Liver (tissue), 9 donors: Measurements from ENCODE around the gene CLBA1. TPM values are rescaled to one million over a fixed set of nuclear protein-coding genes. Genes with fewer than 3 reads are reported as not detected.
A peak's percentile ranks its signal among the peaks of the same experiment; 100 is the strongest.

Experiments used
- DNase-seq: peaks from one replicate; pipeline ENCODE4 v3.0.0-alpha.2; 2017; ENCODE audit warnings: low spot score
- H3K27ac ChIP-seq, 2 donors: one replicate each; pipeline ENCODE4 v1.7.0; 2013; ENCODE audit warnings: inconsistent platforms in 2 of 2, low read length in 2 of 2, control low read depth in 1 of 2, low read depth in 1 of 2, mild to moderate bottlenecking in 1 of 2
- H3K27me3 ChIP-seq, 4 donors: one replicate each; pipeline versions ENCODE4 v1.6.1 to v1.7.0; 2013; ENCODE audit warnings: low read length in 3 of 4, inconsistent platforms in 1 of 4, mild to moderate bottlenecking in 1 of 4, moderate library complexity in 1 of 4; ENCODE audit not compliant: control insufficient read depth in 4 of 4, insufficient read depth in 4 of 4
- H3K36me3 ChIP-seq, 4 donors: one replicate each; pipeline versions ENCODE4 v1.6.1 to v1.7.0; 2013; ENCODE audit warnings: low read length in 3 of 4, mild to moderate bottlenecking in 3 of 4, low read depth in 1 of 4, moderate library complexity in 1 of 4; ENCODE audit not compliant: control insufficient read depth in 4 of 4, insufficient read depth in 3 of 4
- H3K4me1 ChIP-seq, 4 donors: one replicate each; pipeline versions ENCODE4 v1.6.1 to v1.7.0; 2013; ENCODE audit warnings: low read length in 3 of 4, mild to moderate bottlenecking in 3 of 4, moderate library complexity in 1 of 4; ENCODE audit not compliant: control insufficient read depth in 4 of 4, insufficient read depth in 4 of 4
- H3K4me3 ChIP-seq, 3 donors: one replicate each; pipeline versions ENCODE4 v1.6.1 to v1.7.0; 2013; ENCODE audit warnings: low read length in 3 of 3, control low read depth in 1 of 3, low read depth in 1 of 3, mild to moderate bottlenecking in 1 of 3
- H3K9ac ChIP-seq, 2 donors: one replicate each; pipeline ENCODE4 v1.7.0; 2013; ENCODE audit warnings: low read length in 2 of 2, mild to moderate bottlenecking in 2 of 2, moderate library complexity in 2 of 2, control low read depth in 1 of 2, low read depth in 1 of 2
- H3K9me3 ChIP-seq, 4 donors: one replicate each; pipeline versions ENCODE4 v1.6.1 to v1.7.0; 2013; ENCODE audit warnings: low read length in 3 of 4; ENCODE audit not compliant: control insufficient read depth in 4 of 4
- EGR1 ChIP-seq, 2 donors: IDR thresholded peaks; 2 replicates each; pipeline ENCODE4 v1.6.1; 2016 to 2018; ENCODE audit warnings: antibody characterized with exemption in 2 of 2, low read depth in 2 of 2
- FOXA1 ChIP-seq: IDR thresholded peaks from 2 replicates; pipeline ENCODE4 v1.6.1; 2016; ENCODE audit warnings: antibody characterized with exemption
- FOXA2 ChIP-seq: IDR thresholded peaks from 2 replicates; pipeline ENCODE4 v1.6.1; 2016; ENCODE audit warnings: antibody characterized with exemption
- GABPA ChIP-seq, 2 donors: IDR thresholded peaks in 1 of 2; conservative IDR thresholded peaks in 1 of 2; 2 replicates each; pipeline ENCODE4 v1.6.1; 2016; ENCODE audit warnings: antibody characterized with exemption in 2 of 2, mild to moderate bottlenecking in 1 of 2, moderate library complexity in 1 of 2
- HNF4A ChIP-seq, 2 donors: conservative IDR thresholded peaks; 2 replicates each; pipeline ENCODE4 v1.6.1; 2016; ENCODE audit warnings: antibody characterized with exemption in 2 of 2, mild to moderate bottlenecking in 2 of 2
- HNF4G ChIP-seq: IDR thresholded peaks from 2 replicates; pipeline ENCODE4 v1.6.1; 2016; ENCODE audit warnings: antibody characterized with exemption
- JUND ChIP-seq, 2 donors: IDR thresholded peaks; 2 replicates each; pipeline ENCODE4 v1.6.1; 2016; ENCODE audit warnings: antibody characterized with exemption in 2 of 2
- NR2F2 ChIP-seq: IDR thresholded peaks from 2 replicates; pipeline ENCODE4 v1.6.1; 2016; ENCODE audit warnings: antibody characterized with exemption
- RAD21 ChIP-seq, 2 donors: IDR thresholded peaks; 2 replicates each; pipeline ENCODE4 v1.6.1; 2016; ENCODE audit warnings: antibody characterized with exemption in 2 of 2, mild to moderate bottlenecking in 2 of 2
- RXRA ChIP-seq, 2 donors: IDR thresholded peaks; 2 replicates each; pipeline ENCODE4 v1.6.1; 2017 to 2018; ENCODE audit warnings: antibody characterized with exemption in 2 of 2, mild to moderate bottlenecking in 1 of 2
- SP1 ChIP-seq: IDR thresholded peaks from 2 replicates; pipeline ENCODE4 v1.6.1; 2018; ENCODE audit warnings: antibody characterized with exemption, mild to moderate bottlenecking
- TAF1 ChIP-seq: conservative IDR thresholded peaks from 2 replicates; pipeline ENCODE4 v1.6.1; 2016; ENCODE audit warnings: antibody characterized with exemption, mild to moderate bottlenecking
- WGBS: extraction: QIAGEN DNeasy Blood & Tissue Kit; methylation state at CpG from one replicate; pipeline ENCODE4 v1.1.7; 2013; 5-methylcytosine and 5-hydroxymethylcytosine counted together
- polyA plus RNA-seq, 2 donors: library from polyadenylated mRNA; stranded (reverse) in 1 of 2; unstranded in 1 of 2; fragments of 200-250 nt in 1 of 2; fragments of >200 nt in 1 of 2; fragmentation: Nextera tagmentation in 1 of 2; extraction: Ambion mirVana in 1 of 2; gene quantifications; one replicate each; pipeline versions ENCODE4 v1.2.1 to v1.2.3, GENCODE V29; 2013 to 2015
- total RNA-seq, 2 donors: library from RNA; depleted of rRNA; stranded (reverse); fragments of >200 nt; gene quantifications; one replicate each; pipeline ENCODE4 v1.2.3, GENCODE V29; 2014
- TF ChIP-seq, protein P1 (sequence below): fragments of 150-350 bp; IDR thresholded peaks from 2 replicates; pipeline ENCODE4 v1.5.1; 2017; ENCODE audit warnings: improper control_type of control experiment, low read depth, low read length; ENCODE audit not compliant: missing input control
- TF ChIP-seq, protein P2 (sequence below): IDR thresholded peaks from 2 replicates; pipeline ENCODE4 v1.6.1; 2016; ENCODE audit warnings: antibody characterized with exemption, mild to moderate bottlenecking
- TF ChIP-seq, protein P3 (sequence below): IDR thresholded peaks from 2 replicates; pipeline ENCODE4 v1.6.1; 2016; ENCODE audit warnings: antibody characterized with exemption
- donor health status: healthy.
- donor health status: healthy.
- donor health status: healthy.
- donor health status: healthy.
- donor health status: healthy.

The CLBA1 gene
- total and polyA plus RNA-seq, 4 donors, result 0.98 to 3.9 (median 2.3) TPM

DNA sequence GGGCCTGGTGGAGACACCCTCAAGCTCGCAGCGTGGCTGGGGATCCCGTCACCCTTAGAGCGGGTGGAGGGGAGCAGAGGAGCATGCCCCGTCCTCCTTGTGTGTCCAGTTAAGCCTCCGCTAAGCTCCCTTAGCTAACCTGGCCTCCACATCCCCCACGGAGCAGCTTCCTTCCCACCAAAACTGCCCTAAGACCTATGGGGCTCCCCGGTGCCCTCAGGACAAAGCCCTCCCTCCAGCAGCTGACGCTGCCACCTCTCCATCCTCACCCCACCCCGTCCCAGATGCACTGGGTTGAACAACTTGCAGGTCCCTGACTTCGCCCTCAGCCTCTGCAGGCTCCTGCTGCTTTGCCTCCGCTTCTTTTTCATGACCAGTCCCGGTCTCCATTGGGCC, 11.4 kb upstream of the CLBA1 start:
- no peak overlapping the region for H3K4me3 ChIP-seq
- peaks cover 6 to 26% (median 15%) of the 10 kb centered on the region in 4 donors for H3K4me1 ChIP-seq
- H3K9ac ChIP-seq, result no peak overlapping the region
- no peaks in the 10 kb centered on the region for H3K27me3 ChIP-seq
- H3K27ac ChIP-seq, result no peak overlapping the region
- no peaks in the 10 kb centered on the region for H3K9me3 ChIP-seq
- TF ChIP-seq, protein P1, sequence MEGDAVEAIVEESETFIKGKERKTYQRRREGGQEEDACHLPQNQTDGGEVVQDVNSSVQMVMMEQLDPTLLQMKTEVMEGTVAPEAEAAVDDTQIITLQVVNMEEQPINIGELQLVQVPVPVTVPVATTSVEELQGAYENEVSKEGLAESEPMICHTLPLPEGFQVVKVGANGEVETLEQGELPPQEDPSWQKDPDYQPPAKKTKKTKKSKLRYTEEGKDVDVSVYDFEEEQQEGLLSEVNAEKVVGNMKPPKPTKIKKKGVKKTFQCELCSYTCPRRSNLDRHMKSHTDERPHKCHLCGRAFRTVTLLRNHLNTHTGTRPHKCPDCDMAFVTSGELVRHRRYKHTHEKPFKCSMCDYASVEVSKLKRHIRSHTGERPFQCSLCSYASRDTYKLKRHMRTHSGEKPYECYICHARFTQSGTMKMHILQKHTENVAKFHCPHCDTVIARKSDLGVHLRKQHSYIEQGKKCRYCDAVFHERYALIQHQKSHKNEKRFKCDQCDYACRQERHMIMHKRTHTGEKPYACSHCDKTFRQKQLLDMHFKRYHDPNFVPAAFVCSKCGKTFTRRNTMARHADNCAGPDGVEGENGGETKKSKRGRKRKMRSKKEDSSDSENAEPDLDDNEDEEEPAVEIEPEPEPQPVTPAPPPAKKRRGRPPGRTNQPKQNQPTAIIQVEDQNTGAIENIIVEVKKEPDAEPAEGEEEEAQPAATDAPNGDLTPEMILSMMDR, result no peak
- TF ChIP-seq EGR1 (IDR thresholded peaks at IDR 0.05; ENCODE audit: low read depth in 2 of 2) (no peak), RXRA (IDR thresholded peaks at IDR 0.05) (peak in 1 of 2 donors; percentile 18), HNF4A (conservative IDR thresholded peaks at IDR 0.05) (no peak), TAF1 (no peak)
- DNase-seq, result no peak
- no peaks in the 10 kb centered on the region for H3K36me3 ChIP-seq
- WGBS, result 77% methylated on average over 13 of the region's 13 CpGs

DNA sequence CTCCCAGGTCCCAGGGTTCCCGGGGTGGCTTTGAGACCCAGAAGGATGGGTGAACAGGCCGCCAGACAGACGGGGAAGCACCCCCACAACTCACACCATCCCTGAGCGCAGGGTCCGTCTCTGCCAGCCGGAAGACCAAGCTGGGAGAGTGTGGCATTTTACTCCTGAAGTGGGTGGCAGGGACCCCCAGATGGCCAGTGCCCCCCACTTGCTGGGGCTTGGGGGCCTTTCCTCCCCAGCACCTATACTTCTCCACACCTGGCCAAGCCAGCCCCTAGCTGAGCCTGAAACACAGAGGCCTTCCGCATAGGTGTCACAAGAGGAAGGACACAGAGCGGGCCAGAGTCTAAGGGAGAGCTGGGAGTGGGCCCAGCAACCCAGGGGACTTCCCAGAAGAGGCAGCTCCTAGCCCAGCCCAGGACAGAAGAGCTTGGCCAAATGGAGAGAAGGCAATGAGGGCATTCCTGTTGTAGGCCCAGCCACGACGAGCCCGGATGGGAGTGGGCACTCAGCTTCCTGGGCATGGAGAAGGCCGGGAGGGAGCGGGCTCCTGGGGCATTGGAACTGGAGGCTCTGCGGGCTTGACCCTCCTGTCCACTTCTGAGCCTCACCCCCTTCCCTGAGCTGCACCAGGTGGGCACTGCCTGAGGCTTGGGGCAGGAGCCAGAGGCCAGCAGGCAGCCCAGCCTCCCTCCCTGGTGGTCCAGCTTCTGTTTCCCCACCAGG, 10.8 kb upstream of the CLBA1 start:
- Histone ChIP-seq H3K27me3 (no peaks in the 10 kb centered on the region), H3K27ac (no peak overlapping the region), H3K9me3 (no peaks in the 10 kb centered on the region), H3K4me1 (peaks cover 6 to 26% (median 17%) of the 10 kb centered on the region in 4 donors), H3K36me3 (no peaks in the 10 kb centered on the region), H3K9ac (no peak overlapping the region), H3K4me3 (no peak overlapping the region)
- no peak for TF ChIP-seq NR2F2
- no peak for DNase-seq
- 95% methylated on average over 14 of the region's 14 CpGs for WGBS

DNA sequence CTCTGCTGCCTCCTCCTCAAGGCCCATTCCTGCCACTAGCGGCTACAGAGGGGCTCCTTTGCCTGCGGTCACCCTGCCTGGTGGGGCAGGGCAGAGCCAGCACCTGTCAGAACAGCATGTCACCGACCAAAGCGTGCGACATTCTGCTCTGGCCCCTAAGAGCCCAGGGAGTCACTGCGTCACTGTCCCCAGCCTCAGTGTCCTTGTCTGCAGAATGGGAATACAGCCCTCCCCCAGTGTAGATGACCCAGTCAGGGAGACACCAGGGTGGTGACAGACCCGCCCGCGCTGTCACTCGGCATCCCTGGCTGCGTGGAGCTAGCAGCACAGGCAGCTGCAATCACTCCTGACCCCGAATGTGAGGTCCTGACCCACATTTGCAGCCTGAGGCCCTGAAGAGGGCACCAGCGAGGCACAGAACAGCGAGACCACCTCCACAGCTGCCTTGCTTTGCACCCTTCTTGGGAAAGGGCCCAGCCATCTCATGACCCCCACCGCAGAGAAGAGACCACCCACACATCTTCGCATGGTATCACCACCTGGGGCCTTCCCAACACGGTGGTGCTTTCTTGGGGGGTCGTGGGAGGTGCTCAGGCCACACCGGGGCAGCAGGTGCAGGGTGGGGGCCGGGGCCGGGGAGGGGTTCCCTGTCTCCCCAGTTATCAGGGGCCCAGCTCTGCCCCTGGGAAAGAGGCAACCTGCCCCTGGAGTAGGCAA, 9.9 kb upstream of the CLBA1 start:
- Histone ChIP-seq H3K27me3 (no peaks in the 10 kb centered on the region), H3K9me3 (no peaks in the 10 kb centered on the region), H3K27ac (no peak overlapping the region), H3K4me3 (no peak overlapping the region), H3K9ac (no peak overlapping the region), H3K36me3 (no peaks in the 10 kb centered on the region), H3K4me1 (peaks cover 6 to 31% (median 21%) of the 10 kb centered on the region in 4 donors)
- no peak for DNase-seq
- TF ChIP-seq, protein P2, sequence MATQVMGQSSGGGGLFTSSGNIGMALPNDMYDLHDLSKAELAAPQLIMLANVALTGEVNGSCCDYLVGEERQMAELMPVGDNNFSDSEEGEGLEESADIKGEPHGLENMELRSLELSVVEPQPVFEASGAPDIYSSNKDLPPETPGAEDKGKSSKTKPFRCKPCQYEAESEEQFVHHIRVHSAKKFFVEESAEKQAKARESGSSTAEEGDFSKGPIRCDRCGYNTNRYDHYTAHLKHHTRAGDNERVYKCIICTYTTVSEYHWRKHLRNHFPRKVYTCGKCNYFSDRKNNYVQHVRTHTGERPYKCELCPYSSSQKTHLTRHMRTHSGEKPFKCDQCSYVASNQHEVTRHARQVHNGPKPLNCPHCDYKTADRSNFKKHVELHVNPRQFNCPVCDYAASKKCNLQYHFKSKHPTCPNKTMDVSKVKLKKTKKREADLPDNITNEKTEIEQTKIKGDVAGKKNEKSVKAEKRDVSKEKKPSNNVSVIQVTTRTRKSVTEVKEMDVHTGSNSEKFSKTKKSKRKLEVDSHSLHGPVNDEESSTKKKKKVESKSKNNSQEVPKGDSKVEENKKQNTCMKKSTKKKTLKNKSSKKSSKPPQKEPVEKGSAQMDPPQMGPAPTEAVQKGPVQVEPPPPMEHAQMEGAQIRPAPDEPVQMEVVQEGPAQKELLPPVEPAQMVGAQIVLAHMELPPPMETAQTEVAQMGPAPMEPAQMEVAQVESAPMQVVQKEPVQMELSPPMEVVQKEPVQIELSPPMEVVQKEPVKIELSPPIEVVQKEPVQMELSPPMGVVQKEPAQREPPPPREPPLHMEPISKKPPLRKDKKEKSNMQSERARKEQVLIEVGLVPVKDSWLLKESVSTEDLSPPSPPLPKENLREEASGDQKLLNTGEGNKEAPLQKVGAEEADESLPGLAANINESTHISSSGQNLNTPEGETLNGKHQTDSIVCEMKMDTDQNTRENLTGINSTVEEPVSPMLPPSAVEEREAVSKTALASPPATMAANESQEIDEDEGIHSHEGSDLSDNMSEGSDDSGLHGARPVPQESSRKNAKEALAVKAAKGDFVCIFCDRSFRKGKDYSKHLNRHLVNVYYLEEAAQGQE, result no peak
- TF ChIP-seq, protein P1, result no peak
- TF ChIP-seq HNF4A (conservative IDR thresholded peaks at IDR 0.05) (no peak), EGR1 (IDR thresholded peaks at IDR 0.05; ENCODE audit: low read depth in 2 of 2) (no peak), SP1 (no peak), FOXA1 (no peak), RAD21 (IDR thresholded peaks at IDR 0.05) (no peak), FOXA2 (no peak), HNF4G (no peak), RXRA (IDR thresholded peaks at IDR 0.05) (no peak), NR2F2 (no peak), TAF1 (no peak), JUND (IDR thresholded peaks at IDR 0.05) (no peak), GABPA (IDR thresholded peaks at IDR 0.05 in 1 of 2, conservative IDR thresholded peaks at IDR 0.05 in 1 of 2) (no peak)
- TF ChIP-seq, protein P3, sequence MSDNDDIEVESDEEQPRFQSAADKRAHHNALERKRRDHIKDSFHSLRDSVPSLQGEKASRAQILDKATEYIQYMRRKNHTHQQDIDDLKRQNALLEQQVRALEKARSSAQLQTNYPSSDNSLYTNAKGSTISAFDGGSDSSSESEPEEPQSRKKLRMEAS, result no peak
- WGBS, result 48% methylated on average over 21 of the region's 21 CpGs
